NCI-H2029 treated with DMSO at 0.1 percent for 48 hours (cell line): ENCODE measurements around the gene RRN3.
"Not testable (repeated sequence)": the region's sequence is repeated elsewhere in the genome, so short reads cannot be mapped to it uniquely, and the experiment has no call there.

Source experiments
- DNase-seq: peaks from one replicate; lab custom pipeline; 2025; lab: John Stamatoyannopoulos, UW

RRN3 gene

GRCh38 chr16:15050440-15050839 lies 43.6 kb downstream of the RRN3 start:
- not testable (repeated sequence) for DNase-seq

- no peak for DNase-seq
Observed at GRCh38 chr16:15049581-15050180, 44.4 kb downstream of the RRN3 start.

- DNase-seq: no peak
Observed at GRCh38 chr16:15046692-15047376, 47.2 kb downstream of the RRN3 start.

- not testable (repeated sequence) for DNase-seq
Observed at GRCh38 chr16:15045270-15045669, 48.8 kb downstream of the RRN3 start.

GRCh38 chr16:15044286-15044685 lies 49.8 kb downstream of the RRN3 start:
- no peak for DNase-seq

GRCh38 chr16:15043344-15043743 lies 50.7 kb downstream of the RRN3 start:
- no peak for DNase-seq

- DNase-seq: no peak
Observed at GRCh38 chr16:15041271-15042004, 52.6 kb downstream of the RRN3 start.

- no peak for DNase-seq
Observed at GRCh38 chr16:15038689-15039088, 55.4 kb downstream of the RRN3 start.

- DNase-seq: no peak
Observed at GRCh38 chr16:15037745-15038144, 56.3 kb downstream of the RRN3 start.

- DNase-seq: no peak
Observed at GRCh38 chr16:15037003-15037402, 57.1 kb downstream of the RRN3 start.

- no peak for DNase-seq
Observed at GRCh38 chr16:15035163-15035729, 58.8 kb downstream of the RRN3 start.

GRCh38 chr16:15034266-15035162 lies 59.6 kb downstream of the RRN3 start:
- DNase-seq: no peak

GRCh38 chr16:15033309-15033707 lies 60.8 kb downstream of the RRN3 start:
- DNase-seq: no peak

- no peak for DNase-seq
Observed at GRCh38 chr16:15032547-15033308, 61.3 kb downstream of the RRN3 start.

- DNase-seq: no peak
Observed at GRCh38 chr16:15031586-15031985, 62.5 kb downstream of the RRN3 start.

- DNase-seq: no peak
Observed at GRCh38 chr16:15031179-15031578, 62.9 kb downstream of the RRN3 start.

GRCh38 chr16:15029749-15030148 lies 64.3 kb downstream of the RRN3 start:
- DNase-seq: not testable (repeated sequence)

GRCh38 chr16:15028801-15029698 lies 65.0 kb downstream of the RRN3 start:
- DNase-seq: not testable (repeated sequence)

GRCh38 chr16:15028345-15028715 lies 65.7 kb downstream of the RRN3 start:
- DNase-seq: not testable (repeated sequence)
